Measurements from ENCODE around the gene SENP2. TPM values are rescaled to one million over a fixed set of nuclear protein-coding genes. Genes with fewer than 3 reads are reported as not detected.

SENP2 gene
- total RNA-seq, 1 experiment from 2014 or later: 36.1 TPM

- intact Hi-C loops (cut with micrococcal nuclease): no loop called here
- Histone ChIP-seq H3K4me2 (ENCODE audit: low read length) (peak overlapping the region; percentile 68), H3K9me2 (ENCODE audit: insufficient read depth) (no peaks in the 10 kb centered on the region), H4K20me1 (ENCODE audit: insufficient read depth) (no peaks in the 10 kb centered on the region), H3K79me2 (ENCODE audit: insufficient read depth, low read length) (no peaks in the 10 kb centered on the region), H3K4me3 (replicated peaks in 1 of 2; ENCODE audit: low read depth in 1 of 2, low read length in 2 of 2) (peak overlapping the region in 1 of 2 experiments; percentile 36; a peak in 2 of 4 replicates), H3K4me1 (ENCODE audit: control insufficient read depth in 1 of 2, insufficient read depth in 2 of 2, low read length in 2 of 2) (peaks cover 20 to 33% of the 10 kb centered on the region in 2 experiments), H3K9me3 (ENCODE audit: control insufficient read depth in 1 of 2, insufficient read depth in 1 of 2, low read depth in 1 of 2, low read length in 2 of 2) (no peaks in the 10 kb centered on the region), H2AFZ (ENCODE audit: low read depth, low read length, poor library complexity, severe bottlenecking) (no peak overlapping the region), H3K36me3 (ENCODE audit: control insufficient read depth in 1 of 2, insufficient read depth in 2 of 2, low read length in 2 of 2) (no peaks in the 10 kb centered on the region), H3K27ac (ENCODE audit: low read depth, low read length) (peak overlapping the region; percentile 93), H3K27me3 (ENCODE audit: insufficient read depth, low read length) (no peaks in the 10 kb centered on the region), H3K9ac (ENCODE audit: low read length) (peak overlapping the region; percentile 41)
- DNase-seq (ENCODE audit: low read depth, low spot score): peak; percentile 92
- CTCF ChIA-PET: no interaction called here
- POLR2A ChIA-PET: interaction anchor here (1.0 to 1.3 kb wide), 2 partner anchors 21 to 22 kb away, joined by 4 read pairs; no protein-coding TSS in a partner anchor
- no TSS peak for BruUV-seq (replicated peaks)
- RAD21 ChIA-PET (ENCODE audit: low non-redundant PET in 1 of 2, low total read pairs in 2 of 2, uncharacterized antibody in 2 of 2, unreplicated experiment in 2 of 2): no interaction called here
- TF ChIP-seq EZH2 (IDR thresholded peaks at IDR 0.05) (no peak), POLR2AphosphoS5 (IDR thresholded peaks at IDR 0.05; ENCODE audit: low read depth, low read length) (peak; percentile 73), MAX (IDR thresholded peaks at IDR 0.05) (peak; percentile 98), YY1 (IDR thresholded peaks at IDR 0.05; ENCODE audit: extremely low read depth, insufficient replicate concordance, low read depth, low read length) (peak; percentile 66), SRF (IDR thresholded peaks at IDR 0.05; ENCODE audit: low read depth) (peak; percentile 82), SP1 (IDR thresholded peaks at IDR 0.05; ENCODE audit: low read depth) (peak; percentile 93), POLR2A (IDR thresholded peaks at IDR 0.05; ENCODE audit: borderline replicate concordance, extremely low read depth, insufficient read depth, insufficient read length) (no peak), SIN3A (IDR thresholded peaks at IDR 0.05; ENCODE audit: low read depth) (peak; percentile 97), RAD21 (IDR thresholded peaks at IDR 0.05; ENCODE audit: low read depth) (peak; percentile 49; the same call in 1 of the 2 replicates), EZH2phosphoT487 (IDR thresholded peaks at IDR 0.05; ENCODE audit: borderline replicate concordance) (no peak), FOSL1 (IDR thresholded peaks at IDR 0.05; ENCODE audit: low read depth) (peak; percentile 89), REST (IDR thresholded peaks at IDR 0.05; ENCODE audit: low read depth) (no peak), ZBTB33 (IDR thresholded peaks at IDR 0.05; ENCODE audit: extremely low read depth, insufficient replicate concordance, low read length) (peak; percentile 57), ELF1 (IDR thresholded peaks at IDR 0.05; ENCODE audit: borderline replicate concordance, low read depth) (peak; percentile 79; the same call in 1 of the 2 replicates), CBX3 (IDR thresholded peaks at IDR 0.05; ENCODE audit: low read depth) (peak; percentile 99), CEBPB (IDR thresholded peaks at IDR 0.05; ENCODE audit: low read depth) (peak; percentile 100), JUND (IDR thresholded peaks at IDR 0.05) (peak; percentile 94), TCF7L2 (IDR thresholded peaks at IDR 0.05; ENCODE audit: borderline replicate concordance, extremely low read depth, insufficient read depth, insufficient read length) (peak; percentile 76)
- peak; percentile 96 for ATAC-seq
Observed at GRCh38 chr3:185537369-185537970, 48.6 kb upstream of the SENP2 start.
